Inflammatory macrophage treated with lipopolysaccharide for 1 hour (primary cell): Measurements from ENCODE around the gene TMPRSS5.
"Not testable (repeated sequence)": the region's sequence is repeated elsewhere in the genome, so short reads cannot be mapped to it uniquely, and the experiment has no call there.

Experiments
- DNase-seq, 2 donors: peaks; one replicate each; pipeline ENCODE4 v3.0.0-alpha.2; 2020 to 2022

The TMPRSS5 gene

GRCh38 chr11:113697111-113697510, 9.0 kb downstream of the TMPRSS5 start:
- no peak for DNase-seq

- DNase-seq: no peak
These were observed 10.9 kb downstream of the TMPRSS5 start for GRCh38 chr11:113695207-113695606.

- DNase-seq: no peak
These were observed 11.7 kb downstream of the TMPRSS5 start for GRCh38 chr11:113694390-113694789.

DNA sequence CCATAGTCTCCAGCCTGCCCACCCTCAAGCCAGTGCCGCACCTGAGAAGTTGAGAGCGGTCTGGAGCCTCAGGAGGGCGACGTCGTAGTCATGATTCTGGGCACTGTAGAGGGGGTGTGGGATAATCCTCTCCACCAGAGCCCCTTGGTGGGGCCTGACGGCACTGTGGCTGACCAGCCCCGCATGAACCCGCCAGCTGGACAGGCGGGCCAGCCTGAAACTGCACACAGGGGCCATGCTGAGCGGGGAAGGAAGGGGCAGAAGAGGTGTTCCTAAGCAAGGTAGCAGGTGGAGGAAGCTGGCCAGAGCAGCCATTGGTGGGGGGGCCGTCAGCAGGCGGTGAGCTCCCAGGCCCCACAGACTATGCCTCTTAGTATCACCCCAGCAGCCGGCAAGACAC, 13.1 kb downstream of the TMPRSS5 start:
- DNase-seq: no peak

DNA sequence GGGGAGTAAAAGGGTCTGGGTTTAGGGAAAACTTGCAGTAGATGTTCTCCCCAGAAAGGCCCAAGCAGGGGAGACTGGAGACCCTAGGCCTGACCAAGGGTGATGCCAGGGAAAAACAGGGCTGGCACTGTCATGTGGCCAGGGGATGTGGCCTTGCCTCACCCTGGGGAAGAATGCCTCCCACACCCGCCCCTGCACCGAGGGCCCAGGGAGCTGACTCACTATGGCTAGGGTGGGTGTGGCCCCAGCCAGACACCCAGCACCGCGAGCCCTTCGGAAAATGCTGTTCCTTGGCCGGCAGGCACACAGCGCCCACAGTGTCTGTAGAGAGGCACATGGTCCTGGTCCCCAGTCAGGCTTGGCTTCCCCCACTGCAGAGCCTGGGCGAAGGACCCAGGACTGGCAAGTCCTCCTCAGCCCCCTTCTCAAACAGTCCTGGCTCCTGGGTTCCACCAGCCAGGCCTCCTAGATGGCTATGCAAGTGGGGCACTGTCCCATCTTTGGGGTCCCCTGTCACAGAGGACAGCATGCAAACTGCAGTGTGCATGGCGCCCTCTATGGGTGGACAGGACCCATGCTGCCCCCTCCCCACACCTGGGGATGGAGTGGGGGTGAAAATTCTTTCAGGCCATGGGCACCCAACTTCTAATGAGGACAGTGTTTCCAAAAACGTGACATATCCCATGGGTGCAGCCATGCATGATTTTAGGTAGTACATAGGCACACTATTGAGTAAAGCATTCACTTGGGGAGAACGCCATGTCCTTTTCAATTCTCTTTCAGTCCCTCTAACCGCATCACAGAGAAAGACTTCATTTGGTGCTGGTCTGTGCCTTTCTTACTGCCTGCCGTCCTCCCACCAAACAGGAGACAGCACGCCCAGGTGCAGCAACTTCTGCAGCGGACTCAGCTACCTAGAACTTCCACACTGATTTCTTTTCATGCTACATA, 15.2 kb downstream of the TMPRSS5 start:
- DNase-seq: peak; percentile 79 to 94

GRCh38 chr11:113689768-113690618, 16.1 kb downstream of the TMPRSS5 start:
- no peak for DNase-seq

DNA sequence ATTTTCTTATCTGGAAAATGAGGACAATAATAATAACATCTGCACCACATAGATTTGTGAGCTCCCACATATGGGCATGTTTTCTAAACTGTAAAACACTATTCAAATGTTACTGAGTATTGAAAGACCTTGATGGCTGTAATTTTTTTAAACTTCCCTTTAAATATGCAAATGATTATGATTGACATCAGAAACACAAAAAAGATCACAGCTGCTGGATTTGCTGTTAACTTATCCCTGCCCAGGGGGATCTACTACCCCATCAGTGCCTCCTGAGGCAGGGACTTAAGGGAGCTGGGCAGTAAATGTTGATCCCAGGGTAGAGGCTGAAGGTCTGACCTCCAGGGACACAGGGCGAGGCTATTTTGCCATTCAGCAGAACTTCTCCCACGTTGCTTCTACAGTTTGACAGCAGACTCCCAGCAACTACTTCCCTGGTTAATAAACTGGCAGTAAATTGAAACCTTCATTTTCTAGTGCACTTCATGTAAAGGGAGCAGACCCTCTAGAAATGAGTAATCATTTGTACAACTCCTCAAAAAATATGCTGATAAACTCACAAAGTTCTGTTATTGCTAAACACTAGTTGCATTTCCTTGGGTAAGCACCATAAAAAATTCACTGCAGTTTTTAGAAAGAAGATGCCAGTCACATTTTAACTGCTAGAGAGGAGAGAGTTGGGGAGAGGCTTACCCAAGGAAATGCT, 20.3 kb downstream of the TMPRSS5 start:
- DNase-seq: peak; percentile 48 to 81

GRCh38 chr11:113684496-113684895, 21.6 kb downstream of the TMPRSS5 start:
- DNase-seq: no peak

GRCh38 chr11:113683481-113684046, 22.5 kb downstream of the TMPRSS5 start:
- DNase-seq: no peak

- DNase-seq: no peak
These were observed 24.2 kb downstream of the TMPRSS5 start for GRCh38 chr11:113681711-113682413.

DNA sequence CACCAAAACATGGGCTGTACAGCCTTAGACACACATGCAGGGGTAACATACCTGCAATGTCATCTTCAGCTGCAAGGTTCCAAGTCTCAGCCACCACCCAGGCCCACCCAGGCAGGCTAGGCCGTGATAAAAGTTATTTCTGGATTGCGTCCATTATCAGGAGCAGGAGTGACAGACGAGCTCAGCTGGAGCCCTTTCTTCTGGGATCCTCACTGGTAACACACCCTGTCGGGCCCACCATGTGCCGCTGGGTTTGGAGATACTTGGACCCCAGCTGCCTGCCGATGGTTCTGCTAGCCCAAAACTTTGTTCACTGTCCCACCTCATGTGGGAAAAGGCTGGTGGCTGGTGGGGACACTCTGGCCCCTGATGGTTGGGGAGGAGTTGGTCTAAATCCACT, 24.8 kb downstream of the TMPRSS5 start:
- no peak for DNase-seq

DNA sequence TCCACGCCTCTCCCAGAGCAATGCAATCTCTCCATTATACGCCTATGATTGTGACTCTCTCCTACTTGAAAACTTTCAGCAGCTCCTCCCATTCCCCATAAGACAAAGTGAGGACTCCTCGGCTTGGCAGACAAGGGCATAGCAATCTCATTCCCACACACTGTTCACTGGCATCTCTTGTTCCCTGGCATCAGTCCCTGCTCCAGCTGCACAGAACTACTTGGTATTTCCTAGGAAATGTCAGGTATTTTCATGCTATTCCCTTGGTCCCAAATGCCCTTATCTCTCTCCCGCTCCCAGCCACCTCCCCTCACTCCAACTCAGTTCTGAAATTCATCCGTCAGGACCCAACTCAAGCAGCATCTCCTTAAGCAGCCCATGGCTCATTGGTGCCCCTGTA, 28.4 kb downstream of the TMPRSS5 start:
- no peak for DNase-seq

DNA sequence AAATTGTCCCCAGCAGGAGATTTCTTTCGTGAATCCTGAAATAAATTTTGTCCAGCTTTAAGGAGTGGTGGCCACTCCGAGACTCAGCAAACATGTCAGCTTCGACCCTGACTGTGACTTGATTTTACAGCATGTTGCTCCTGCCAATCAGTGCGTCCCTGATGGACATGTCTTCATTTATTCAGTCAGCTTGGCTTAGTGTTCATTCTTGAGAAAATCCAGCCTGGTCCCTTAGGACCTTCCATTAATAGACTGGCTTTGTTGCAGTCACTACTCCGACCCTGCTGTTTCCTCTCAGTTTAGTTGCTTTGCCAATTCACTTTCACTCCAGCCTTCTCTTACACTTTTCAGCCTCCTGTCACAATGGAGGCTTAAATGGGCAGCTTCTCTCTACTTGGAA, 30.5 kb downstream of the TMPRSS5 start:
- DNase-seq: no peak

DNA sequence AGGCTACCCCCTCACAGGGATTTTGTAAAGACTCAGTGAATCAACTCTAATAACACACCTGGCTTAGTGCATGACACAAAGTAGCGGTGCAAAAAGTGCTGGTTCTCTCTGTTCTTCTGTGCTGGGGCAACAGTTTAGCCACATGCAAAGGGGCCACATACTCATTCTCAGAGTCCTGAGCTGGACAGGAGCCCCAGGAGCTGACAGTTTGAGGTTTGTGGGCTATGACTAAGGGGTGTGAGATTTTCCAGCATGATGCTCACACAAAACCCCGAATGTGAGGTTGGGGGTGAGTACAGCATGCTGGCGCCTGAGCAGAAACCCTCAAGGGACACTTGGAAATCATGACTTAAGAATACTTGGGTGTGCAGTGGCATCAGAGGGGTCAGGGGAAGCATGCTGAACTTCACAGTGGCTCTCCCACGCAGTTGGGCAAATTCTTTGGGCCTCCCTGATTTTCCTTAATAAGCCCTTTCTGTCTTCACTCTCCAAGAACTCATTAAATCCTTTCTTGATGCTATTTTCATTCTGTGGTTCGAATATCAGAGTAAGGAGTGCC, 31.0 kb downstream of the TMPRSS5 start:
- DNase-seq: no peak

DNA sequence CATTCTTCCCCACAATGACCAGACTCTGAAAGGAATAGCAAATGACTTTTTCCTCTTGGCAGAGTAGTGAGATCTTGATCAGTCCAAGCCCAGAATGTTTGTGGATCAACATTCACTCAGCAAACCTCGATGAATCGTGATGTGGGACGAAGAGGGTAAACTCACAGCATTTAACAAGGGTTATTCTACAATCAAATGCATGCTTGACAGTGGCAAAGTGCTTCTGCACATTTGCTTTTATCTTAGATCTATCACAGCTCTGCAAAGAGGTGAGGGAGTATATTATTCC, 31.8 kb downstream of the TMPRSS5 start:
- DNase-seq: no peak

GRCh38 chr11:113673550-113674396, 32.3 kb downstream of the TMPRSS5 start:
- DNase-seq: no peak

DNA sequence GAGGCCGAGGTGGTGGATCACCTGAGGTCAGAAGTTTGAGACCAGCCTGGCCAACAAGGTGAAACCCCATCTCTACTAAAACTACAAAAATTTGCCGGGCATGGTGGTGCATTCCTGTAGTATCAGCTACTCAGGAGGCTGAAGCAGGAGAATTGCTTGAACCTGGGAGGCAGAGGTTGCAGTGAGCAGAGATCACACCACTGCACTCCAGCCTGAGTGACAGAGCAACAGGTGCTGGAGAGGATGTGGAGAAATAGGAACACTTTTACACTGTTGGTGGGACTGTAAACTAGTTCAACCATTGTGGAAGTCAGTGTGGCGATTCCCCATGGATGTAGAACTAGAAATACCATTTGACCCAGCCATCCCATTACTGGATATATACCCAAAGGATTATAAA, 34.2 kb downstream of the TMPRSS5 start:
- DNase-seq: not testable (repeated sequence)

GRCh38 chr11:113670831-113671215, 35.3 kb downstream of the TMPRSS5 start:
- no peak for DNase-seq

DNA sequence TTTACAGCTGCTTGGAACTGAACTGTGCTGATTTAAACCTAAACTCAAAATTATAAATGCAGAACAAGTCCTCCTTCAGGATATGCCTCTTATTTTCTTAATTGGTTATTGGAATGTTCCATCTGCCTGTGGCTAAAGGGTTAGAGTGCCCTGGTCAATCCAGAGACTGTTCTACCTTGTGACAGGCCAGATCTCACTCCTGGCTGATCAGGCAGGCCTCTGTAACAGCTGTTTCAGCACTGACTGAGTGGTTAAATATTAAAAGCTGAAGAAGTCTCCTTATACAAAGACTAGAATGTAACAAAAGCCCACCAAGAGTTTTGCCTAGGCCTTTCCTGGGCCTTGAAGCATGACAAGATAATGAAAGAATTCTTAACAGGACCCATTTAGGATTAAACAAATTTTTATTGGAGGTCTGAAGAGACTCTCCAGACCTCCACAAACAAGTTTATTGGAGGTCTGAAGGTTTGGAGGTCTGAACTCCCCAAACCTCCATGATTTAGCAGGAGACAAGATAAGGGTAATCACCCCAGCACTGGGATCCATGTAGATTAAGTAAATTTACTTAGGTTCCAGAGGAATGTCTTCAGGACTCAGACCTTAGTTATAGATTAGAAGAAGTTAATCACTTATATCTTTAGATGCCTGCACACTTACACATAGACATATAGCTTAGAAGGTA, 35.8 kb downstream of the TMPRSS5 start:
- no peak for DNase-seq

- no peak for DNase-seq
These were observed 37.9 kb downstream of the TMPRSS5 start for GRCh38 chr11:113668255-113668654.
